HL-60/S4 treated with phorbol 12-myristate 13-acetate at 8.2 ng/mL for 4 days and 3 days (cell line): ENCODE data around the gene SLC35E4.
"Not testable (repeated sequence)": the region's sequence is repeated elsewhere in the genome, so short reads cannot be mapped to it uniquely, and the experiment has no call there.

ENCODE experiments used
- in situ Hi-C: fragments of 300-500 bp; cut with MboI; formaldehyde crosslinking; loops from 2 replicates; pipeline ENCODE4 v1.15.0; 2022; ENCODE audit warnings: low sequenced_read_pairs

The SLC35E4 gene, protein sequence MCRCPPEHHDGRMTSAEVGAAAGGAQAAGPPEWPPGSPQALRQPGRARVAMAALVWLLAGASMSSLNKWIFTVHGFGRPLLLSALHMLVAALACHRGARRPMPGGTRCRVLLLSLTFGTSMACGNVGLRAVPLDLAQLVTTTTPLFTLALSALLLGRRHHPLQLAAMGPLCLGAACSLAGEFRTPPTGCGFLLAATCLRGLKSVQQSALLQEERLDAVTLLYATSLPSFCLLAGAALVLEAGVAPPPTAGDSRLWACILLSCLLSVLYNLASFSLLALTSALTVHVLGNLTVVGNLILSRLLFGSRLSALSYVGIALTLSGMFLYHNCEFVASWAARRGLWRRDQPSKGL

DNA sequence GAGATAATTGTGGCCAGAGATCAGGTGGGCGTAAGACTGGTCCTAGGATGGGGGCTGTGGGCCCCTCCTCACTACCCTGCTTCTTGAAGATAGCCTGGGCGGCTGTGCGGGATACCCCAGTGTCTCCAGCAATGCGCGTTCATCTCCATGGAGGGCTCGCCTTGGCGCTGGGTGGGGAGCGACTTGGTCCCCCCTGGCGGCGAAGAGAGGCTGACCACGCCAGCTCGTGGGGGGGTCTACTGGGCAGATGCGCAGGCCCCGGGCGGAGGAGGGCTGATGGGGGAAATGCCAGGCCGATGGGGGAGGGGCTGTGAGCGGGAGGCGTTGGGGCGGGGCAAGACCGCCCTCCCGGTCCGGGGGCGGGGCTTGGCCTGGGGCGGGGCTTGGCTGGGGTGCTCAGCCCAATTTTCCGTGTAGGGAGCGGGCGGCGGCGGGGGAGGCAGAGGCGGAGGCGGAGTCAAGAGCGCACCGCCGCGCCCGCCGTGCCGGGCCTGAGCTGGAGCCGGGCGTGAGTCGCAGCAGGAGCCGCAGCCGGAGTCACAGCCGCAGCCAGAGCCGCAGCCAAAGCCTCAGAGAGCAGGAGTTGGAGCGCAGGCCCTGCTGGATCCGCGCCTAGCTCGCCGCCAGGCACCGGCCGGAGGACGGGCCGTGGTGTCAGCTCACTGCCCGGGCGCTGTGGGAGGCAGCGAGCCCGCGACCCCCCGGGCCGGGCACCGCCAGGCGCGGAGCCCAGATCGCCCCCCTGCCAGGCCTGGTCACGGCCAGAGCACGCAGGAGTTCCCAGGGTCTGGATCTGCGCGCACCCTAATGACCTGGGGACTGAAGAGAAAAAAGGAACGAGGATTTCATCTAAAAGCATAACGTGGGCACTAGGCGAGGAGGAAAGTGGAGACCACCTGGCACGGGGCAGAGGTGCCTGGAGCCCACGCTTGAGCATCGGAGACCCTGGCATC is at the start of gene SLC35E4:
TSS of gene SLC35E4 (plus strand) at position 509 of the 953 bp plus-strand sequence. CDS start 670 bp downstream, outside the sequence.
- in situ Hi-C loops: no loop called here

- in situ Hi-C loops: no loop called here
Observed at GRCh38 chr22:30586414-30586813, 49.2 kb upstream of the SLC35E4 start.

- in situ Hi-C loops: no loop called here
Observed at GRCh38 chr22:30591191-30591587, 44.4 kb upstream of the SLC35E4 start.

DNA sequence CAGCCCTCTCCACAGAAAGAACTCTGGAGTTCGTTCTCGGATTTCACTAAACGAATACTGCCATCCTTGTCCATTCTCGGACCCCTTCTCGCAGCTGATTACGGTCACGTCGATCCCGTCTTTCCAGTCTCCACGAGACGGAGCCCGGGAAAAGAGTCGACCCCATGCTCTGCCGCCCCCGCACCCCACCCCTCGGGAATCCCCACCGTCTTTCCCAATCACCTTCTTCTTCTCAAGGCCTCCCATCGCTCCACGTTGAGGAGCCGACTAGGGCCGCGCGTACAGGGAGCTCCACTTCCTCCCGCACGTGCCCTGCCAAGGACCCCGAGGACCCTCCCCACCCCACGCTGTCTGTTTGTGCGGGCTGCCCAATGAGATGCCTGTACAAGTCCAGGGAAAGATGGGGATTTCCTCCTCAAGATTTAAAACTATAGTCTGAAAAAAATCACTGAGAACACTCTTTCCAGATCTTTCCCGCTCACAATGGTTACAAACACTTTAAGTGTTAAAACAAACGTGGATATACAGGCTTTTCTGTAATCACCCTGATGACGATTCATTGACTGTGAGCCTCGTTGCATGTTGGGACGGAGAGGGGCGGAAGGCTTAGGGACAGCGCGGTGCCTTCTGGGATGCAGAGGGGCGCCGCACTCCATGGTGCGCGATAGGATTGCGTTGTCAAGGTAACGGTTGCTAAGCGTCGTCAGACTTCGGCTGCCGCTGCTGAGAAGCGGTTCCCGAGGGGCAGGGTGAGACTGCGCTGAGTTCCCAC is 43.8 kb upstream of the SLC35E4 start, which contains the start of gene PES1:
TSS of gene PES1 (minus strand) at position 323 of the 772 bp plus-strand sequence. CDS start at position 246, 77 bp downstream.
- in situ Hi-C loops: no loop called here

DNA sequence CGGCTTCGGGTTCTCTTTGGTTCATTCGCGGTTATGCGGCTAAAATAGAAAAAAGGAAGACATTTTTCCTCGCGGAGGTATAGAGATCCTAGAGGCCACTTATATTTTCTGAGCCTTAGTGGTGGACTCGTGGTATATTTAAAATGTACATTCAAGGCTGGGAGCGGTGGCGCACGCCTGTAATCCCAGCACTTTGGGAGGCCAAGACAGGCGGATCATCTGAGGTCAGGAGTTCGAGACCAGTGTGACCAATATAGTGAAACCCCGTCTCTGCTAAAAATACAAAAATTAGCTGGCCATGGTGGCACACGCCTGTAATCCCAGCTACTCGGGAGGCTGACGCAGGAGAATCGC is 43.2 kb upstream of the SLC35E4 start:
- in situ Hi-C loops: not testable (repeated sequence)

GRCh38 chr22:30596199-30596598 is 39.4 kb upstream of the SLC35E4 start:
- in situ Hi-C loops: no loop called here

- in situ Hi-C loops: no loop called here
Observed at GRCh38 chr22:30596886-30597285, 38.7 kb upstream of the SLC35E4 start.

- in situ Hi-C loops: no loop called here
Observed at GRCh38 chr22:30598986-30599385, 36.6 kb upstream of the SLC35E4 start.

- in situ Hi-C loops: no loop called here
Observed at GRCh38 chr22:30600921-30601320, 34.7 kb upstream of the SLC35E4 start.

- in situ Hi-C loops: no loop called here
Observed at GRCh38 chr22:30601464-30601863, 34.1 kb upstream of the SLC35E4 start.

- in situ Hi-C loops: no loop called here
Observed at GRCh38 chr22:30602049-30602448, 33.5 kb upstream of the SLC35E4 start.

- in situ Hi-C loops: no loop called here
Observed at GRCh38 chr22:30603801-30604200, 31.8 kb upstream of the SLC35E4 start.

DNA sequence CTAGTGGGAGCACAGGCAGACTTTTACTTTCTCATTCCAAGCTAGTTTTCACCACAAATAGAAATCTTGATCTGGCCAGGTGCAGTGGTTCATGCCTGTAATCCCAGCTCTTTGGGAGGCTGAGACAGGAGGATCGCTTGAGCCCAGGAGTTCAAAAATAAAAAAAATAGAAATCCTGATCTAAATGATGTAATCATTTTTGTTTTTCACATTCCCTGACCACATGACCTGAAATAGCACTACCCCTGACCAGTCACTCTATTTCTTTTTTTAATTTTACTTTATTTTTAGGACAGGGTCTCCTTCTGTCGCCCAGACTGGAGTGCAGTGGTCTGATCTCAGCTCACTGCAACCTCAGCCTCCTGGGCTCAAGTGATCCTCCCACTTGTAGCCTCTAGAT is 30.9 kb upstream of the SLC35E4 start:
- in situ Hi-C loops: no loop called here

GRCh38 chr22:30605449-30606110 is 30.0 kb upstream of the SLC35E4 start:
- in situ Hi-C loops: no loop called here

- in situ Hi-C loops: no loop called here
Observed at GRCh38 chr22:30606455-30607299, 28.9 kb upstream of the SLC35E4 start, which contains the start of gene TCN2. Gene TCN2, plus strand, starts transcription at chr22:30607174. Its CDS starts 158 bp downstream, at chr22:30607332.

- in situ Hi-C loops: no loop called here
Observed at GRCh38 chr22:30607300-30607930, 28.2 kb upstream of the SLC35E4 start.

DNA sequence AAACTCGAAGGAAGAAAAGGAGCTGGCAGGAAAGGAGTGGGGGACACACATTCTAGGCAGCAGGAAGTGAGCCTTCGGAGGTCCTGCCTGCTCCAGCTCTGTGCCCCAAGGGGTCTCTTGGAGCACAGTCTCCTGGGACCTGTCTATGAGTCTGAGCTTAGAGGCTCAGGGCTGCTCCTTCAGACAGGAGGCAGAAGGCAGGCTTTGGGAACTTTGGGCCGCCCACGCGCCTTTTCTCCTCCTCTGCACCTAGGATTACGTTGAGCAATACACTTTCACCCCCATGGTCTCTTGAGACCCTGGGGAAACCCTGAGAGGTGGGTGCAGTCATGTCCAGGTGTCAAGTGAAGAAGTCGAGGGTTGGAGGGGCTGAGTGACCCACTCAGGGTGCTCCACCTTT is 27.6 kb upstream of the SLC35E4 start:
- in situ Hi-C loops: no loop called here

GRCh38 chr22:30609260-30610185 is 26.1 kb upstream of the SLC35E4 start:
- in situ Hi-C loops: no loop called here
